ENCODE data around the gene ROR1. TPM values are rescaled to one million over a fixed set of nuclear protein-coding genes. Genes with fewer than 3 reads are reported as not detected.

The ROR1 gene
- total and polyA plus RNA-seq, 9 of the 15 experiments (the other 6 are each of a cell fraction or from before 2014, with no cell fraction given): 0.02 TPM; not detected in 8

GRCh38 chr1:64121766-64122385 is 348.1 kb downstream of the ROR1 start (continued):
- TF ChIP-seq ZNF512 (tag; IDR thresholded peaks at IDR 0.05): no peak
- TF ChIP-seq RAD21 (CRISPR knock-in tag; conservative IDR thresholded peaks at IDR 0.05 in 1 of 2, IDR thresholded peaks at IDR 0.05 in 1 of 2): no peak
- TF ChIP-seq RBM17 (IDR thresholded peaks at IDR 0.05; ENCODE audit: borderline replicate concordance, low read depth, low read length): no peak

- CTCF ChIA-PET (ENCODE audit: low intra/inter-chr PET ratio): no interaction called here
- in situ Hi-C loops (cut with MboI): no loop called here
These were observed 348.8 kb downstream of the ROR1 start for GRCh38 chr1:64122588-64122987.

More at GRCh38 chr1:64122588-64122987, 348.8 kb downstream of the ROR1 start:
- H3K27me3 ChIP-seq (ENCODE audit: control insufficient read depth in 2 of 2, insufficient read depth in 2 of 2, low read length in 2 of 2): no peaks in the 10 kb centered on the region
- H3K27ac ChIP-seq (ENCODE audit: extremely low read depth, low read depth, low read length): no peak overlapping the region
- DNase-seq (ENCODE audit: extremely low read depth in 1 of 4, low spot score in 3 of 4): no peak
- WGBS (ENCODE audit: insufficient coverage, low coverage, missing lambda C conversion rate): 0% methylated on average over 3 of the region's 3 CpGs
- BruUV-seq (replicated peaks): no TSS peak
- no peak for TF ChIP-seq FOXA1 (IDR thresholded peaks at IDR 0.05; ENCODE audit: borderline replicate concordance)
- no peak for TF ChIP-seq BRCA1 (IDR thresholded peaks at IDR 0.05)
- no peak for TF ChIP-seq BRCA1 (CRISPR knock-in tag; IDR thresholded peaks at IDR 0.05)
- TF ChIP-seq GABPA (tag; conservative IDR thresholded peaks at IDR 0.05; ENCODE audit: low read depth): no peak
- TF ChIP-seq KDM2B (CRISPR knock-in tag; IDR thresholded peaks at IDR 0.05): no peak
- no peak for TF ChIP-seq XRCC4 (IDR thresholded peaks at IDR 0.05; ENCODE audit: extremely low read depth, insufficient read depth, insufficient read length)
- no peak for TF ChIP-seq NFXL1 (CRISPR knock-in tag; IDR thresholded peaks at IDR 0.05)
- TF ChIP-seq ZNF780A (CRISPR knock-in tag; IDR thresholded peaks at IDR 0.05): no peak
- no peak for TF ChIP-seq PHB2 (IDR thresholded peaks at IDR 0.05; ENCODE audit: low read depth)
- no peak for TF ChIP-seq KAT7 (CRISPR knock-in tag; IDR thresholded peaks at IDR 0.05; ENCODE audit: borderline replicate concordance)
- no peak for TF ChIP-seq TAF1 (IDR thresholded peaks at IDR 0.05; ENCODE audit: control insufficient read depth, extremely low read depth, insufficient read depth, low read length, severe bottlenecking)
- TF ChIP-seq JUND (IDR thresholded peaks at IDR 0.05; ENCODE audit: borderline replicate concordance, low read depth, low read length): no peak
- TF ChIP-seq JUND (tag; IDR thresholded peaks at IDR 0.05; ENCODE audit: borderline replicate concordance, low read depth, low read length): no peak
- TF ChIP-seq EP400 (IDR thresholded peaks at IDR 0.05): no peak
- no peak for TF ChIP-seq SMARCB1 (IDR thresholded peaks at IDR 0.05; ENCODE audit: insufficient read length, low read depth)
- no peak for TF ChIP-seq HMGN3 (IDR thresholded peaks at IDR 0.05; ENCODE audit: borderline replicate concordance, extremely low read depth, insufficient read length, low read depth, low read length)
- POLR2A ChIA-PET: interaction anchor here (1.0 kb wide), 1 partner anchor 8 kb away, joined by 3 read pairs; no protein-coding TSS in a partner anchor
- H3K4me2 ChIP-seq (ENCODE audit: insufficient read depth, low read length): no peak overlapping the region
- no peaks in the 10 kb centered on the region for H3K36me3 ChIP-seq (ENCODE audit: control insufficient read depth, insufficient read depth, low read length)
- H2AFZ ChIP-seq (ENCODE audit: low read depth, low read length): no peak overlapping the region
- intact Hi-C loops (cut with micrococcal nuclease): no loop called here
- no peak for FAIRE-seq
- no peak overlapping the region for H3K4me3 ChIP-seq
- H3K79me2 ChIP-seq (ENCODE audit: control insufficient read depth, insufficient read depth, low read length): no peaks in the 10 kb centered on the region
- H3K9ac ChIP-seq (ENCODE audit: insufficient read depth in 1 of 2, low read depth in 2 of 2, low read length in 2 of 2): no peak overlapping the region
- no peaks in the 10 kb centered on the region for H3K9me3 ChIP-seq (replicated peaks; ENCODE audit: control insufficient read depth, insufficient read depth, low read depth, low read length)
- H4K20me1 ChIP-seq (replicated peaks; ENCODE audit: control insufficient read depth, insufficient read depth, low read length): no peaks in the 10 kb centered on the region
- no peaks in the 10 kb centered on the region for H3K4me1 ChIP-seq (replicated peaks in 1 of 2; ENCODE audit: control insufficient read depth in 2 of 2, insufficient read depth in 2 of 2, low read length in 2 of 2)
- ATAC-seq: no peak
- no peaks in the 10 kb centered on the region for H3K9me1 ChIP-seq (ENCODE audit: control insufficient read depth, insufficient read depth, low read length)
